Heart right ventricle (tissue), 16 donors: ENCODE results near the gene KLK12. TPM values are rescaled to one million over a fixed set of nuclear protein-coding genes. Genes with fewer than 3 reads are reported as not detected.

Experiments used
- ATAC-seq, 8 donors: fragments of 200-7000 bp; cut with Tn5 transposase; one replicate each; pipeline ENCODE4 v1.9.1; 2020; ENCODE audit warnings: mild to moderate bottlenecking in 8 of 8, moderate library complexity in 8 of 8, moderate number of reproducible peaks in 1 of 8
- DNase-seq, 2 donors: peaks; one replicate each; pipeline ENCODE4 v3.0.0-alpha.2; 2020
- H3K27ac ChIP-seq, 10 donors: fragments of 200-600 bp; sonication (generic) in 2 of 10; one replicate each; pipeline versions ENCODE4 v1.5.0 to v1.8.0; 2020 to 2022; ENCODE audit warnings: mild to moderate bottlenecking in 3 of 10
- H3K27me3 ChIP-seq, 7 donors: fragments of 200-600 bp; one replicate each; pipeline ENCODE4 v1.8.0; 2021 to 2022; ENCODE audit warnings: mild to moderate bottlenecking in 2 of 7
- H3K36me3 ChIP-seq, 9 donors: fragments of 200-600 bp; sonication (generic) in 1 of 9; one replicate each; pipeline versions ENCODE4 v1.5.0 to v1.8.0; 2020 to 2022; ENCODE audit warnings: mild to moderate bottlenecking in 2 of 9
- H3K4me1 ChIP-seq, 9 donors: fragments of 200-600 bp; sonication (generic) in 1 of 9; one replicate each; pipeline versions ENCODE4 v1.5.0 to v1.8.0; 2020 to 2022; ENCODE audit warnings: mild to moderate bottlenecking in 4 of 9
- H3K4me3 ChIP-seq, 10 donors: fragments of 200-600 bp; sonication (generic) in 2 of 10; one replicate each; pipeline versions ENCODE4 v1.5.0 to v1.8.0; 2020 to 2022; ENCODE audit warnings: mild to moderate bottlenecking in 7 of 10, moderate library complexity in 2 of 10
- H3K9me3 ChIP-seq, 11 donors: fragments of 200-600 bp in 10 of 11; sonication (generic) in 2 of 11; one replicate each; pipeline versions ENCODE4 v1.5.0 to v1.8.0; 2013 to 2022; ENCODE audit warnings: mild to moderate bottlenecking in 2 of 11, control low read depth in 1 of 11, moderate library complexity in 1 of 11
- WGBS, 2 donors: extraction: QIAGEN DNeasy Blood & Tissue Kit; methylation state at CpG; one replicate each; pipeline ENCODE4 v1.1.7; 2013; ENCODE audit warnings: inconsistent platforms in 1 of 2; 5-methylcytosine and 5-hydroxymethylcytosine counted together
- intact Hi-C, 10 donors: fragments of 100-400 bp; cut with DNase I; formaldehyde crosslinking; loops; one replicate each; pipeline versions ENCODE4 v1.11.1 to v1.14.2; 2022
- polyA plus RNA-seq, 2 donors: library from polyadenylated mRNA; stranded (reverse); fragments of 200-250 nt; gene quantifications; one replicate each; pipeline ENCODE4 v1.2.3, GENCODE V29; 2013
- total RNA-seq, 10 donors: library from RNA; stranded (reverse); fragmentation: NEBNext Ultra II Directional in 3 of 10; extraction: Animal tissue kit (Norgen Biotek cat#: 25700) in 3 of 10; gene quantifications; one replicate each; pipeline versions ENCODE4 v1.2.1 to v1.2.4, GENCODE V29; 2021 to 2023
- TF ChIP-seq, protein P1 (sequence below), 9 donors: fragments of 200-600 bp; sonication (generic) in 2 of 9; IDR thresholded peaks; one replicate each; pipeline versions ENCODE4 v1.5.0 to v1.8.0; 2021 to 2022; ENCODE audit warnings: antibody characterized with exemption in 9 of 9, mild to moderate bottlenecking in 5 of 9, moderate library complexity in 1 of 9
- donor health status: Arrhythmogenic right ventricular cardiomyopathy.
- donor health status: ischemic (EF 13 %, LVEDD 7.1; RV severe dilation, severe dysfunction).
- donor health status: healthy with polysubstance abuse.
- donor health status: DM: no; HTN: yes; CAD: no.
- donor health status: DM: no; HTN: no; CAD: no.
- donor health status: ischemic (EF 25% LVEDD 6.9; RV normal size, moderate dysfunction).
- donor health status: ischemic (EF 25% LVEDD 5.7; RV mildly dilated, moderate dysfunction).
- donor health status: healthy.
- donor health status: DM: yes; HTN: yes; CAD: no.
- donor health status: Ischemic cardiomyopathy.
- donor health status: ischemic (EF 35%, LVEDD 5.7; RV mildly dilated, moderate dysfunction).
- donor health status: nonischemic (EF 11% LVEDD 7.7; RV severe dilation, severe dysfunction).
- donor health status: DM: yes; HTN: yes; CAD: no.
- donor health status: PGD.
- donor health status: ischemic (EF 29% LVEDD 5.4; RV normal size, mild dysfunction).
- donor health status: nonischemic (EF 23%, LVEDD 6.1; RV moderate dilation, normal function).

KLK12 gene
- total and polyA plus RNA-seq, 12 donors = not detected

DNA sequence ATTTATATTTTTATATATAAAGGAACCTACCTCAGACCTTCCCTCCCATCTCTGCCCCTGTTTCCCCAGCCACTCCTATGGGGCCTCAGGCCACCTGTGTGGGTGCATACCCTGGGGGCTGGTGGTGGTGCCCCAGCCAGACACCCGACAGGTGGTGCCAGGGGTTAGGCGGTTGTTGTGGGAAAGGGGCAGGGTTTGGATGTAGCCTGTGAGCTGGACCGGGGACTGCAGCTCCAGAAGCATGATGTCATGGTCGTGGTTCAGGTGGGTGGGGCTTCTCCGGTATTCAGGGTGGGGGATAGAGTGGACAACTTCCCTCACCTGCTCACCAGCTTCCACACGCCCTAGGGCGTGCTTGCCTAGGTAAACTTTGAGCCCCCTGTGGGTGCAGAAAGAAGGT is 24.9 kb upstream of the KLK12 start:
- H3K4me3 ChIP-seq = no peak overlapping the region
- H3K27ac ChIP-seq = no peak overlapping the region
- no peaks in the 10 kb centered on the region for H3K9me3 ChIP-seq
- no peaks in the 10 kb centered on the region for H3K36me3 ChIP-seq
- H3K27me3 ChIP-seq = peaks cover 0 to 40% (median 16%) of the 10 kb centered on the region in 7 donors
- H3K4me1 ChIP-seq = peaks cover 0 to 6% (median 3%) of the 10 kb centered on the region in 9 donors
- WGBS, 2 donors = 79 to 81% methylated on average over 7 of the region's 7 CpGs
- ATAC-seq (no peak), DNase-seq (no peak)
- TF ChIP-seq, protein P1, sequence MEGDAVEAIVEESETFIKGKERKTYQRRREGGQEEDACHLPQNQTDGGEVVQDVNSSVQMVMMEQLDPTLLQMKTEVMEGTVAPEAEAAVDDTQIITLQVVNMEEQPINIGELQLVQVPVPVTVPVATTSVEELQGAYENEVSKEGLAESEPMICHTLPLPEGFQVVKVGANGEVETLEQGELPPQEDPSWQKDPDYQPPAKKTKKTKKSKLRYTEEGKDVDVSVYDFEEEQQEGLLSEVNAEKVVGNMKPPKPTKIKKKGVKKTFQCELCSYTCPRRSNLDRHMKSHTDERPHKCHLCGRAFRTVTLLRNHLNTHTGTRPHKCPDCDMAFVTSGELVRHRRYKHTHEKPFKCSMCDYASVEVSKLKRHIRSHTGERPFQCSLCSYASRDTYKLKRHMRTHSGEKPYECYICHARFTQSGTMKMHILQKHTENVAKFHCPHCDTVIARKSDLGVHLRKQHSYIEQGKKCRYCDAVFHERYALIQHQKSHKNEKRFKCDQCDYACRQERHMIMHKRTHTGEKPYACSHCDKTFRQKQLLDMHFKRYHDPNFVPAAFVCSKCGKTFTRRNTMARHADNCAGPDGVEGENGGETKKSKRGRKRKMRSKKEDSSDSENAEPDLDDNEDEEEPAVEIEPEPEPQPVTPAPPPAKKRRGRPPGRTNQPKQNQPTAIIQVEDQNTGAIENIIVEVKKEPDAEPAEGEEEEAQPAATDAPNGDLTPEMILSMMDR (IDR thresholded peaks at IDR 0.05) = no peak
- intact Hi-C loops = no loop called here

DNA sequence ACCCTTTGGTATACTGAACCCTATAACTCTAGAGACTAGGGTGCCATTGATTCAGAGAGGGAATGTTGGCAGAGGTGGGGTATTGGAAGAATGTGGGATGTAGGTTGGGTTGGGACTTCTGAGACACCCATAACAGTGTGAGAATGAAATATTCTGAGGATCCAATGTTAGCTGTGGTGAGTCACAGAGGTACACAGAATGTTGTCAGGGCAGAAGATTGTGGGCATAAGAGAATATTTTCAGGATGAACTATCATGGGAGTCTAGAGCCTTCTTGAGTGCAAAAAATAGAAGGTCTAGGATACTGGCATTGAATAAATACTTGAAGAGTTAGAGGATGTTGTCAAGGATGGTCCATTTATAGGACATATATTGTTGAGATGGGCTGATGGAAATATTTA is 21.1 kb upstream of the KLK12 start:
- DNase-seq (no peak), ATAC-seq (no peak)
- H3K36me3 ChIP-seq = no peaks in the 10 kb centered on the region
- H3K9me3 ChIP-seq = no peaks in the 10 kb centered on the region
- no peak overlapping the region for H3K27ac ChIP-seq
- H3K4me3 ChIP-seq = no peak overlapping the region
- TF ChIP-seq, protein P1 (IDR thresholded peaks at IDR 0.05) = no peak
- H3K4me1 ChIP-seq = no peaks in the 10 kb centered on the region
- H3K27me3 ChIP-seq = peaks cover 0 to 40% (median 19%) of the 10 kb centered on the region in 7 donors
- intact Hi-C loops = no loop called here

DNA sequence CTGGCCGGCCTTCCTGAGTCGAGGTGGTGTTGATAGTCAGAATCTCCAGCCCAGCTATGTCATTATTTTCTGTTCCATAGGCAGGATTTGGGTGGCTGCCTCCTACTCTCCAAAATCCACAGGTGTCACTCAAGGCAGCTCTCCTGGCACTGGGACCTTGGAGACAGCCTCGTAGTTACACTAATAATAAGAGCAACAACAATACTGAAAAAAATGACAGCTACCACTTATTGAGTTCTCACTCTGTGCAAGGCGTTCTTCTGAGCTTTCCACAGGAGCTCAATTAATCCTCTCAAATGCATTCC is 12.2 kb upstream of the KLK12 start:
- Histone ChIP-seq H3K27me3 (peaks cover 0 to 21% (median under 1%) of the 10 kb centered on the region in 7 donors), H3K4me1 (peaks cover 0 to 7% (median 0%) of the 10 kb centered on the region in 9 donors), H3K9me3 (peaks cover 0 to 5% (median 0%) of the 10 kb centered on the region in 11 donors), H3K36me3 (no peaks in the 10 kb centered on the region), H3K27ac (peak overlapping the region in 3 of 10 donors; percentile 32 to 49 (median 46)), H3K4me3 (no peak overlapping the region)
- peak in 1 of 8 donors; percentile 39 for ATAC-seq
- TF ChIP-seq, protein P1 (IDR thresholded peaks at IDR 0.05) = no peak
- DNase-seq = no peak
- WGBS, 2 donors = 6 to 12% methylated on average over 4 of the region's 4 CpGs
- intact Hi-C loops = no loop called here

- H3K27me3 ChIP-seq = peaks cover 0 to 20% (median 0%) of the 10 kb centered on the region in 7 donors
- ATAC-seq (no peak), DNase-seq (no peak)
- peaks cover 0 to 7% (median 0%) of the 10 kb centered on the region in 9 donors for H3K4me1 ChIP-seq
- TF ChIP-seq, protein P1 (IDR thresholded peaks at IDR 0.05) = no peak
- no peak overlapping the region for H3K4me3 ChIP-seq
- no peak overlapping the region for H3K27ac ChIP-seq
- WGBS, 2 donors = 83 to 86% methylated on average over 11 of the region's 11 CpGs
- H3K9me3 ChIP-seq = no peaks in the 10 kb centered on the region
- intact Hi-C loops = no loop called here
- no peaks in the 10 kb centered on the region for H3K36me3 ChIP-seq
Observed at GRCh38 chr19:51044327-51044726, 9.5 kb upstream of the KLK12 start.
